PFSK-1 (cell line): ENCODE measurements around the gene TMEM161A.

Source experiments
- POLR2AphosphoS5 ChIP-seq: IDR thresholded peaks from 2 replicates; pipeline ENCODE4 v1.6.1; 2012; ENCODE audit warnings: low read depth, mild to moderate bottlenecking, control low read depth, low read length, moderate library complexity
- TAF1 ChIP-seq: IDR thresholded peaks from 2 replicates; pipeline ENCODE4 v1.6.1; 2012; ENCODE audit warnings: low read length, control low read depth, borderline replicate concordance; ENCODE audit not compliant: insufficient read depth
- TF ChIP-seq, protein P1 (sequence below), 2 experiments: IDR thresholded peaks; 2 replicates each; pipeline versions ENCODE4 v1.6.1 to v1.8.0; 2011 to 2012; ENCODE audit warnings: low read depth in 2 of 2, low read length in 2 of 2, control low read depth in 1 of 2, inconsistent platforms in 1 of 2, mild to moderate bottlenecking in 1 of 2, moderate library complexity in 1 of 2; ENCODE audit not compliant: insufficient read depth in 1 of 2

- TF ChIP-seq, protein P1, sequence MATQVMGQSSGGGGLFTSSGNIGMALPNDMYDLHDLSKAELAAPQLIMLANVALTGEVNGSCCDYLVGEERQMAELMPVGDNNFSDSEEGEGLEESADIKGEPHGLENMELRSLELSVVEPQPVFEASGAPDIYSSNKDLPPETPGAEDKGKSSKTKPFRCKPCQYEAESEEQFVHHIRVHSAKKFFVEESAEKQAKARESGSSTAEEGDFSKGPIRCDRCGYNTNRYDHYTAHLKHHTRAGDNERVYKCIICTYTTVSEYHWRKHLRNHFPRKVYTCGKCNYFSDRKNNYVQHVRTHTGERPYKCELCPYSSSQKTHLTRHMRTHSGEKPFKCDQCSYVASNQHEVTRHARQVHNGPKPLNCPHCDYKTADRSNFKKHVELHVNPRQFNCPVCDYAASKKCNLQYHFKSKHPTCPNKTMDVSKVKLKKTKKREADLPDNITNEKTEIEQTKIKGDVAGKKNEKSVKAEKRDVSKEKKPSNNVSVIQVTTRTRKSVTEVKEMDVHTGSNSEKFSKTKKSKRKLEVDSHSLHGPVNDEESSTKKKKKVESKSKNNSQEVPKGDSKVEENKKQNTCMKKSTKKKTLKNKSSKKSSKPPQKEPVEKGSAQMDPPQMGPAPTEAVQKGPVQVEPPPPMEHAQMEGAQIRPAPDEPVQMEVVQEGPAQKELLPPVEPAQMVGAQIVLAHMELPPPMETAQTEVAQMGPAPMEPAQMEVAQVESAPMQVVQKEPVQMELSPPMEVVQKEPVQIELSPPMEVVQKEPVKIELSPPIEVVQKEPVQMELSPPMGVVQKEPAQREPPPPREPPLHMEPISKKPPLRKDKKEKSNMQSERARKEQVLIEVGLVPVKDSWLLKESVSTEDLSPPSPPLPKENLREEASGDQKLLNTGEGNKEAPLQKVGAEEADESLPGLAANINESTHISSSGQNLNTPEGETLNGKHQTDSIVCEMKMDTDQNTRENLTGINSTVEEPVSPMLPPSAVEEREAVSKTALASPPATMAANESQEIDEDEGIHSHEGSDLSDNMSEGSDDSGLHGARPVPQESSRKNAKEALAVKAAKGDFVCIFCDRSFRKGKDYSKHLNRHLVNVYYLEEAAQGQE (IDR thresholded peaks at IDR 0.05; ENCODE audit: insufficient read depth in 1 of 2, low read depth in 2 of 2, low read length in 2 of 2), result no peak
- TF ChIP-seq POLR2AphosphoS5 (no peak), TAF1 (no peak)
Measured at GRCh38 chr19:19113040-19113626, 25.1 kb downstream of the TMEM161A start.
